ELF-1 (cell line): Measurements from ENCODE around the gene CFAP73.
"Not testable (repeated sequence)": the region's sequence is repeated elsewhere in the genome, so short reads cannot be mapped to it uniquely, and the experiment has no call there.

Experiments
- DNase-seq: peaks from one replicate; pipeline ENCODE4 v3.0.0-alpha.2; 2016; ENCODE audit warnings: low read depth, low spot score

Gene CFAP73

DNA sequence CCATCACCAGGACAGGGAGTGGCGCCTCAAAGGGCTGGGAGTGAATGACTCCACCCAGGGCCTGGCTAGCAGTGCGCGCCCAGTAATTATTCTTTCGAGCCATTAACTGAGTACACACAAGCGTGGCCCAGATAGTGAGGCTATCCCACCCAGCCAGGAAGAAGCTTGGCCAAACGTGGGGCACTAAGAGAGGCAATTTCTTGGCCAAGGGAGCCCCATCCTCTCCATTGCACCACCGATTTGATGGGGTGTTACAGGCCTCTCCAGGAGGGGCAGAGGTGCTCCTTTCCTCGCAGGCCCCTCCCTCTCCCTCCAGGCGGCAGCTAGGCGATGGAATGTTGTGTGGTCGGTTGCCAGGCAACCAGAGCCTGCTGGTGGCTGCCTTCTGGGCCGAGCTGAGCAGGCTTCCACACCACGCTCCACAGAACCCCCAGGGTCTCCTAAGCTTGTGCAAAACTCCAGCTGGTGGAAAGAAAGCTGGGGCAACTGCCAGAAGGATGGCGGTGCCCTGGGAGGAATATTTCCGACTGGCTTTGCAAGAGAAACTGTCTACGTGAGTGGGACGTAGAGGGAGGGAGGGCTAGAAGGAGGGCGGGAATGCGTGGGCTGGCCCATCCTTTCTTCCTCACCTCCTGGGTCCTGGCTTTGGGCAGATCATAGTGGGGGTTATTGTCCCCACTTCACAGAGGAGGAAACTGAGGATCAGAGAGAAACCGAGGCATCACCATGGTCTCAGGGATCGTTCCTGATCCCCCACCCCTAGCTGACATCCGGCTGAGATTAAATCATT lies at the start of gene CFAP73:
CFAP73 (plus strand) TSS at position 364 of the 790 bp plus-strand sequence; CDS start at position 498, 134 bp downstream.
- DNase-seq, result peak; percentile 97

DNA sequence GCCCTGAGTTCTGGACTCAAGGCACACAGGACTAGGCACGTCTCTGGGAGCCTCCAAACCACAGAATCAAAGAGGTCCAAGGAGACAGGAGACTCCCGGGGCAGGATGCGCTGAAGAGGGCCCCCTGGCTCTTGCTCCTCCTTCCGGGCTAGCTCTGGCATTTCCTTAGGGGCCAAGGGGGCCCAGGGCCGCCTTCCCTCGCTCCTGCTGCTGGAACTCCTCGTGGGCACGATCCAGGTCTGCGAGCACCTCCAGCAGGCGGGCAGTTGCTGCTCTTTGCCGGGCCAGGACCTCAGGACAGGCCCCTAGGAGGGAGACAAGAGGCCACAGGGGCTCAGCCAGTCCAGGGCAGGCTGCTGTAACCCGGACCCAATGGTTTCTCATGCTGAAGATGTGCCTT lies 49.8 kb upstream of the CFAP73 start:
- no peak for DNase-seq

DNA sequence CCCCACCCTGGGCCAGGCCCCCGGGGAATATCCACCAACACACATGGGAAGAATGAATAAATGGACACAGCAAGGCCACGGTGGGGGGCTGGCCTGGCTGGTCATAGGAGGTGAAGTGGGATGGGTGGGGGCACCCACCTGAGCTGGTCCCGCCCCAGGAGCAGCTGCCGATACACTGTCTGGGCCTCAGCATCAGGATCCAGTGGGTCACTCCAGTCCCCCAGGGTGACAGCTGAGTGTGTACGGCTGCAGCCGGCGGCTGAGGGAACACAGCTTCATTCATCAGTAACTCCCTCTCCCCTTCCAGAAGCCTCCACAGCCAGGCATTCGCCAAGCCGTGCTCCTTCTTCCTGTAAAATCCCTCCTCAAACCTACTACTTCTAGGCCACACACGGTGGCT lies 47.8 kb upstream of the CFAP73 start:
- no peak for DNase-seq

DNA sequence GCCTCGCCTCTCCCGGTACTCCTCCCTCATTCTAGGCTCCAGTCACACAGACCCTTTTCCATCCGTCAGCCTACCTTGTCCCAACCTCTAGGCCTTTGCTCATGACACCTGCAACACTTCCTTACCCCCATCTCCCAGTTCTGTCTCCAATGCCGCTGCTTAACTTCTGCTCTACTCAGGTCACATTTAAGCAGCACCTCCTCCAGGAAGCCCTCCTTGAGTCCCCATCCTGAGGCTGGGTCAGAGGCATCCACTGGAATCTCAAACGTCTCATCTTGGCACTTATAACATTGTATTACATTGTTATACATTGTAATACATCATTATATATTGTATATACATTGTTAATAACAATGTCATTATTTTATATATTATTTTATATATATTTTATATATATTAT lies 46.7 kb upstream of the CFAP73 start:
- DNase-seq, result no peak

DNA sequence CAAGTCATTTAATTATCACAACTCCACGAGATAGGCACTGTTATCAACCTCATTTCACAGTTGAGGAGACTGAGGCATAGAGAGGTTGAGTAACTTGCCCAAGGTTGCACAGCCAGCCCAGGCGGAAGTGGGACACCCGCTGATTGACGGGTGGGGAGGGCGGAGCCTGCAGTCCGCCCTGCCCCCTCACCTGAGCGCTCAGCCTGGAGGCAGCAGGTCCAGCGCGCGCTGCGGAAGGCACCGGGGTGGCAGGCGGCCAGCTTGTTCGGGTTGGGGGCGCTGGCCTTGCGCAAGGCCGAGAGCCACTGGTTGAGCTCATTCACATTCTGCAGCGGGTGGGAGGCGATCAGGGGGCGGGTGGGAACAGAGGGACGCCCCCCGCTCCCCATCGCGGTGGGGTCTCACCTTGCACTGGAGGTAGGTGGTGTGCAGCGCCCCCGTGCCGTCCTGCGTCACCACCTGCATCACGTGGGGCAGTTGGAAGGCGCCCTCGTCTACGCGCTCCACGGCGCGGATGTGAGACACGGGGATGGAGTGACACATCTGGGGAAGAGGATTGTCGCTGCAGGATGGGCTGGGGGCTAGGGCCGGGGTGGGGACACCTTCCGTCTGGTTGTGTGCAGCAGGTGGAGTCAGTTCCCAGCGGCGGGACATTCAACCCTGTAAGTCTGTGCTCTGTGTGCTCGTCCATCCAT lies 45.6 kb upstream of the CFAP73 start:
- DNase-seq, result peak; percentile 84

DNA sequence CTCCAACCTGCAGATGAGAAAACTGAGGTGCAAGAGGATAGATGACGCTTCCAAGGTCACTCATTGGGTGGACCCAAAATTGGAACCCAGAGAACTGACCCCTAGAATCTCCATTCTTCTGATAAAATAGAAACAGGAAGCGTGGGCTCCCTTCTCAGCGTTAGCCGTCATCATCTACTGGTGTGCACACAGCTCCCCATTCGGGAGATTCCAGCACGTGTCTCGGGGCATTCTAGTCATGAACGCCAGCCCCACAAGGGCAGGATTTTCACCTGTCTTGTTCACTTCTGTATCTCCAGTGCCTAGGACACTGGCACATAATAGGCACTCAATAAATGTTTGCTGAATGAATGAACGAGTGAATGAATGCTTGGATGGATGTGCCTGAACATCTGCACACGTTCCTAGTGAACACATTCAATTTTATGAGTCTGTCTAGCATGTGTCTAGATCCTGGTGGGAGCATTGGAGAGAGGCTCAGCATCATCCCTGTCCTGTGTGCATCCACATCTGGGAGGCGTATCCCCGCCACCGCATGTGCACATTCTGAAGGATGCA lies 44.5 kb upstream of the CFAP73 start:
- no peak for DNase-seq

DNA sequence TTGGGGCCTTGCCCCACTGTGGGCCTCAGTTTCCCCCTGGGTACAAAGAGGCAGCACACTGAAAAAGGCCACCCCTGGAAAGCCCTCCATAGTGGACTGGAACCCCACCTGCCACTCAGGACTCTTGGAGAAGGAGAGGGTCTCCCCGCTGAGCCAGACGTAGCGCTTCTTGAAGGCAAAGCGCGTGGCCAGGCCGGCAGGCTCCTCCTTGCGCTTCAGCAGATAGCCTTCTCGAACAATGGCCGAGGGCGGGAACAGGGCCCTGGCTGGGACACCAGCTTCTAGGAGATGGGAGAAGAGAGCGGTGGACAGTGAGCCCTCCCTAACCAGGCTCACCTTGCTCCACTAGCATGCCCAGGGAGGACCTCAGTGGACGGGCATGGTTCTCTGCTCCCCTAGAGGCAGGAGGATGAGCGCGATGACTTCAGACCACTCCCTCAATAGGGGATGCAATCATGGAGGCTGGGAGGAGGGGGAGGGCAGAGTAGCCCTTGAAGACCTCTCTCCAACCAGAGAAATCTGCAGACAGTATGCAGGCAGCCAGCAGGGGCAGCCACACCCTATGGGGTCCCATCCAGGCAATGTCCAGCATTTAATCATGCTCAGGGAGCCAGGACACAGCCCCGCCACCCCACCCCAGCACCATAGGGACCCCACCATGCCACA lies 43.8 kb upstream of the CFAP73 start:
- no peak for DNase-seq

DNA sequence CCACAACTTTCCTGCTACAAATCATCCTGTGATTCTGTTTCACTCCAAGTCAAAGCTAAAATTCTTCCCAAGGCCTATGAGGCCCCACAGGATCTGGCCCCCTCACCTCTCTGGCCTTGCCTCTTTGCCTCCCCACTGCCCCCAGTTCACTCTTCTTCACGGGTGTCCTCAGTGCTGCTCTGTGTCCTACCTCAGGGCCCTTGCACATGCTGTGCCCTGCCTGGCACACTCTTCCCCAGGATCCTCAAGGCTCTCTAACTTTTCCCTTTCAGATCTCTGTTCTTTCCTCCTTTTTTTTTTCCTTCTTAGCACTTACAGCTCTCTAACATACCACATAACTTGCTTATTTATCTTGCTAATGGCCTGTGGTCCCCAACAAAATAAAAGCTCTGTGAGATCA lies 43.2 kb upstream of the CFAP73 start:
- no peak for DNase-seq

DNA sequence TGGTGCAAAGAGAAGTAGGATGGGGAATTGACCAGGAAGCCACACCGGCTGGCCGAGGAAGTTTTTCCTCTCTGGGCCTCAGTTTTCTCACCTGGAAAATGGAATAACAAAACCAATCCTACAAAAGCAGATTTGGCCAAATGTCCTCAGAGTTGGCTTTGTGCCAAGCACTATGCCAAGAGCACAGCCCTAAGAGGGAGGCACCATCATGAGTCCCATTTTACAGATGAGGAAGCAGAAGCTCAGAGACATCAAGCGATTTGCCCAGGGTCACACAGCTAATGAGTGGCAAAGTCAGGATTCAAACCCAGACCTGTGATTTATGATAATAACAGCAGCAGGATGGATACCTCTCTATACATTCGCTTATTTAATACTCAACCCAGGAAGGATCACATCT lies 41.2 kb upstream of the CFAP73 start:
- DNase-seq, result no peak

DNA sequence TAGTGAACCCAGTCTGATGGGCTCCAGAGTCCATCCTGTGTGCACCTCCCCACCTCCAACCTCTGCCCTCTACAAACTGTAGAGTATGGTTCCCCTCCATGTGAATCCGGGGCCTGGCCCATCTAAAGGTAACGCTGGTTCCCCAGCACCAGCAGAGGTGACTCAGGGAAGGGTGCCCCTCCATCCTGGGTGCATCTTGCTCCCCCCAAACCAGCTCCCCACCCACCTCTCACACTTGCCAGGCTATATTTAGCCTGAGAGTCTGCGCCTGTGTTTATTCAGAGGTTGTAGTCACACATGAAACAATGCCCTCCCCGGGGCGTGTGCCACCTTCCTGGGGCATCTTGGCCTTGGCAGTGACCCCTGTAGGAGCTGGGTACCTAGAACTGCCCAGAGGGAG lies 40.2 kb upstream of the CFAP73 start:
- no peak for DNase-seq

DNA sequence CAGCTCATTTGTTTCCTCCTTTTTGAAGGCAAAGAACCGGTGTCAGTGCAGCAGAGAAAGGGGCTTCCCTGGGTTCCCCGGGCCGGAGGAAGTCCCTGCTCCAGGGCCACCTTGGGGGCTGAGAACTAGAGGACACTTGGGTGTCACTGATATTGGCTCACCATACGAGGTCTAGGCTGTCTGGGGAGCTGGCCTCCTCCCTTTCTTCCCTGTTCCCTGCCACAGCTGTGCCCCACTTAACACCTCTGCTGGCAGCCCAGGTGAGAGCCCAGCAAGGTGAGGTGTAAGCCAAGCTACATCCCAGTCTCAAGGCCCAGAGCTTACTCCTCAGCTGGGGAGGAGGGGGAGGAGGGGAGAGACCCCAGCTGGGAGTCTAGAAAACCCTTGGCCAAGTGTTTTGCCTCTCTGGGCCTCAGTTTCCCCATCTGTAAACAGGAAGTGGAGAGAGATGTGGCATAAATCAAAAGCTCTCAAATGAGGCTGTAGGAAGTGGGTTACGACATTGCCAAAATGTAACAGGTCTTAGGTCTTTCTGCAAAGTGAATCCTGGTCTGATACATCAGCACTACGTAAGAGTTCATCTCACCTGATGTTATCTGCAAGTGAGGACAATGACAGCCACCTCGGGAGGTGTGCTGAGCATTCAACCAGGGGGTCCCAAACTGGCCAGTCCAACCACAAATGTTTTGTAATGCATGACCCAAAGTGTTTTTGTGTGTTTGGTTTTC lies 39.5 kb upstream of the CFAP73 start:
- DNase-seq, result no peak

DNA sequence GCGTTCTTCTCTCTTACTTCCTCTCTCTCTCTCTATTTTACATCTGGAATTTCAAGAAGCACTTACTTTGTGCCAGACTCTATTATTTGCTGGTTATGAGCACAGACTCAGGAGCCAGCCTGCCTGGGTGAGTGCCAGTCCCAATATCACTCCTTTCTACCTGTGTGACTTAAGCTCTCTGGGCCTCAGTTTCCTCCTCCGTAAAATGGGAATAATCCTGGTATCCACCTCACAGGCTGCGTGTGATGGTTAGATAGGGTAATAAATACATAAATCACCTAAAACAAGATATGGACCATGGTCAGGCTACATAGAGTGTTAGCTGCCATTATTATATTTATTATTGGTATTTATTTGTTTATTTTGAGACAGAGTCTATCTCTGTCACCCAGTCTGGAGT lies 38.3 kb upstream of the CFAP73 start:
- DNase-seq, result no peak

DNA sequence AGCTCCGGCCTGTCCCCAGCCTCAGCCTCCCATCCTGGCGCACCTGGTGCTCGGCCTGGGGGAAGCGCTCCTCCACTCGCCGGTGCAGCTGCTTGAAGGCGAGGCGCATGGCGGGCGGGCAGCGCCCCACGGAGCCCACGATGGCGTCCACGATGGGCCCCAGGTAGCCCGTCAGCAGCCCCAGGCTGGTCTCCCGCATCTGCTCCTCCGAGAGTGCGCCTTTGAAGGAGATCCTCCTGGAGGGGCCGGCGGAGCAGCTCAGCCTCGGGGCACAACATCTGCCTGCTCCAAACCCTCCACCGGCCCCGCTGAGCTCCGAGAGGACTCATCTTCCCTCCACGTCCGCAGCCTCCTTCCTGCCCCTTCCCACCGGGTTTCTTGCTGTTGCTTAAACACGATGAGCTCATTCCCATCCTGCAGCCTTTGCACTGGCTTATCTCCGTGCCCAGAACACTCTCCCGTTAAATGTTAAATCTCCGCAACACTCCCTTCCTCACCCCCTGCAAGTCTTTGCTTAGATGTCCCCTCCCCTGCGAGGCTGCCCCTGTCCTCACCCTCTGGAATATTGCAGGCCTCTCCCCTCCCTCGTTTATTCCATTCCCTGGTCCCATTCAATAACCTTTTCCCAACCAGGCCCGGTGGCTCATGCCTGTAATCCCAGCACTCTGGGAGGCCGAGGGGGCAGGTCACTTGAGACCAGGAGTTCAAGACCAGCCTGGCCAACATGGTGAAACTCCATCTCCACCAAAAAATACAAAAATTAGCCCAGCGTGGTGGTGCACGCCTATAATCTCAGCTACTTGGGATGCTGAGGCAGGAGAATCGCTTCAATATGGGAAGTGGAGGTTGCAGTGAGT lies 37.3 kb upstream of the CFAP73 start:
- peak; percentile 59 for DNase-seq

DNA sequence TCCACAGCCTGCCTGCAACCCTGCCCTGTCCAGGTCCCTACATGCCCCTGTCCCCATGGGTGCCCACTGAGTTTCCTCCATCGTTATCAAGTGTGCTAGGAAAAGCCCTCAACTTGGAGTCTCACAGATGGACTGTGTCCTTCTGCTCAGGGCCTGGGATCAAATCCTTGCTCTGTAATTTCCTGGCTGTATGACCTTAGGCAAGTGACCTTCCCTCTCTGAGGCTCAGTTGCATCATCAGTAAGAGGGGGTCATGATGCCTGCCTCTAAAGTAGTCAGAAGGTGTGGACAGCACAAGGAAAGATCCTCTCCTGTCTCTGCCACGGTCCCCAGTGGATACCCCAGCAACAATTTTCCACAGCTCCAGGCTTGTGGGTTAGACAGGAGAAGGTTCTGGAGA lies 36.1 kb upstream of the CFAP73 start:
- DNase-seq, result no peak

DNA sequence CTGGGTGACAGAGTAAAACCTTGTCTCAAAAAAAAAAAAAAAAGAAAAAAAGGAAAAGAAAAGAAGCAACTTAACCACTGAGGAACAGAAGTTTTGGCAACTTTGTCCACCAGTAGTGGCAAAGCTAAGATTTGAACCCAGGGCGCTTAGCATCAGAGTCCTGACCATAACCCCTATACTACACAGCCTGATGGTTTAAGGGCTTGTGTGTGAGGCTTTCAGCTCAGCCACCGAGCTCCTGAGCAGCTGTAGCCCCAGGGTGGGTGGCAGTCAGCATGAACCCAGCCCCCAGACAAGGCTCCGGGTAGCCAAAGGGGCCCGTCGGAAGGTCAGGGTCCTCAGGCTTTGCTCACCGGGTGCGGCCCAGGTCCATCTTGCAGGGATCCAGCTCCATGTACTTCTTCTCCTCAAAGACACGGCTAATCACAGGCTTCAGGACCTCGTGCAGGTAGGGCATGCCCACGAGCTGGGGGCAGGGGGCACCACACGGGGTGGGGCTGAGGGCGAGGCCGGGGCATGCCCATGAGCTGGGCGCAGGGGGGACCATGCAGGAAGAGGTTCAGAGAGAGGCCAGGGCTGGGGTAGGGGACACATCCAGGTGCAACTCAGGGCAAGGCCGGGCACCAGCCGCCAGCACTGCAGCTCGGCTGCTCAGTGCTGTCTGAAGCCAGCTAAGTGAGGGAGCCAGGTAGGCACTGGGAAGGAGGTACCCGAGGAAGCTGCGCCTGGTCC lies 34.9 kb upstream of the CFAP73 start:
- DNase-seq, result no peak

DNA sequence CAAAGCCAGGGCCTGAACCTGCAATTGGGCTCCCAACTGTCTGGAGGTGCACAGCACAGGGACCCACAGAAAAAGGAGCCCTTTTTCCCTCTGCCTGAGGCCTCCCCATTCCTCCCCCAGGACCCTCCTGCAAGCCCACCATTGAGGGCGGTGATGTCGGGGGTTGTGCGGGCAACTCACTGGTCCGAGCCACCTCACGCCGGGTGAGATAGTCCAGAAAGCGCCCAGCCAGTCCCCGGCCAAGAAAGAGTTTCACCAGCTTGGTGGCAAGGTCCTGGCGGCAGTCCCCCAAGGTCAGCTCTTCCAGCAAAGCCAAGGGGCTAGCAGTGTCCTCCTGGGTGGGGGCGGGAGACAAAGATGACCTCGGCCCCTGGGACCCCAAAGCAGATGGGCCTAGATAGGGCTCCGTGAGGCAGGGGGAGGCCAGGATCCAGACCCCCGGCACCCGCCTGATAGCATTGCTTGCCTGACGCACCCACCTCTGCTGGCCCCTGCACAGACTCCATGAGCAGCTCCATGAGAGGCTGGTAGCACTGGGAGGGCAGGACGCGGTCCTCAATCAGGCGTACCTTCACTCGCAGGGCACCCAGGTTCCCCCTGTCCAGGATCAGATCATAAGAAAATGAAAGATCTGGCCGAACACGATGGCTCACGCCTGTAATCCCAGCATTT lies 33.9 kb upstream of the CFAP73 start:
- no peak for DNase-seq

DNA sequence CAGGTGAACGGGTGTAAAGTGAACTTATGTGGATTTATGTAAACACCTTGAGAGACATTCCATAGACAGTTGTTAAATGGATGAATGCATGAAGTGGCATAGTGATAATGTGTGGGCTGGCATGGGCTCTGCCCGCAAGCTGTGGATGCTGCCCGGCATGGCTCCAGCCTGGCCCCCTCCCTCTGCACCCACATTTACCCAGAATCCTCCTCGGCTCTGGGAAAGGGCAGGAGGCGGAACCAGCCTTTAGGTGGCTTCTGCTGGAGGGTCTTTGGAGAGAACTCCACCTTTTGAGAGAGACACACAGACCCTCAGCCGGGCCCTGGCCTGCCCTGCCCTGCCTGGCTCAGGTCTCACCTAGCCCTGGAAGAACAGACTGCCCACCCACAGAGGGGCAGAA lies 32.6 kb upstream of the CFAP73 start:
- DNase-seq, result no peak

DNA sequence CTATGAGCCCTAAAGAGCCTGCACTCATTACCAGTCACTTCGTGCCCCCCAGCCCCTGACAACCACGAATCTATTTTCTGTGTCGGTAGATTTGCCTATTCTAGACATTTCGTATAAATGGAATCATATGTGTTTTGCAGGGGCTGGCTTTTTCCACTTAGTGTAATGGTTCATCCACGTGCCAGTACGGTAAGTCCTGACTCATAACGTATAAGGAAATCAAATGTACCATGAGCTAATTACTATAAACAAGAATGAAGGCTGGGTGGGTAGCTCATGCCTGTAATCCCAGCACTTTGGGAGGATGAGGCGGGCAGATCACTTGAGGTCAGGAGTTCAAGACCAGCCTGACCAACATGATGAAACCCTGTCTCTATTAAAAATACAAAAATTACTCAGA lies 31.8 kb upstream of the CFAP73 start:
- DNase-seq, result not testable (repeated sequence)

DNA sequence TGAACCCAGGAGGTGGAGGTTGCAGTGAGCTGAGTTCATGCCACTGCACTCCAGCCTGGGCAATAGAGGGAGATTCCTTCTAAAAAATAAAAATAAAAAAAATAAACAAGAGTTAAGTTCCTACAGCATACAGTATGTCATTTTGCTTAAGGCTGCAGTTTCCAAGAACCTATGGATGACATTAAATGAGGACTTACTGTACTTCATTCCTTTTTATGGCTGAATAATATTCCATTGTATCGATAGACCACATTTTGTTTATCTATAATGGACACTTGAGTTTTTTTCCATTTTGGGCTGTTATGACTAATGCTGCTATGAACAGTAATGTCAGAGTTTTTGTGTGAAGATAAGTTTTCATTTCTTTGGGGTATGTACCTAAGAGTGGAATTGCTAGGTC lies 31.4 kb upstream of the CFAP73 start:
- no peak for DNase-seq
